GM12878 (cell line): ENCODE data around the gene GLMP. TPM values are rescaled to one million over a fixed set of nuclear protein-coding genes. Genes with fewer than 3 reads are reported as not detected.

Source experiments
- ATAC-seq: fragments of 200-7000 bp; cut with Tn5 transposase; 3 replicates; pipeline ENCODE4 v1.9.1; 2020; ENCODE audit warnings: mild to moderate bottlenecking, moderate library complexity
- BruUV-seq: library from RNA; stranded (reverse); fragments of 400-500 nt; replicated peaks from 2 replicates; lab custom pipeline; 2021; lab: Mats Ljungman, UMichigan
- CTCF ChIA-PET: fragments of 300-600 bp; sonication (Branson Sonifier 250); formaldehyde crosslinking; extraction: SDS; loops from one replicate; lab custom pipeline; 2021; ENCODE audit warnings: inconsistent platforms; lab: Yijun Ruan, JAX
- POLR2A ChIA-PET: fragments of 350-600 bp; formaldehyde crosslinking; extraction: SDS; loops from one replicate; lab custom pipeline; 2021; ENCODE audit warnings: inconsistent platforms; lab: Charles Lee
- RAD21 ChIA-PET: fragments of 300-600 bp; sonication (Branson Sonifier 250); formaldehyde crosslinking; loops from one replicate; lab custom pipeline; 2023; ENCODE audit warnings: antibody characterized with exemption; ENCODE audit not compliant: unreplicated experiment; lab: Charles Lee
- SMC1A ChIA-PET: fragments of 300-600 bp; sonication (Branson Sonifier 250); formaldehyde crosslinking; loops from one replicate; lab custom pipeline; 2023; ENCODE audit not compliant: unreplicated experiment, uncharacterized antibody; lab: Charles Lee
- DNase-seq: peaks from one replicate; pipeline ENCODE4 v3.0.0-alpha.2; 2011; ENCODE audit warnings: low read depth, low spot score
- FAIRE-seq: peaks from 3 replicates; lab custom pipeline; 2011; peaks lifted over from hg19 to GRCh38; lab: Jason Lieb, UNC
- H2AFZ ChIP-seq: 2 replicates; pipeline ENCODE4 v1.6.0; 2011; ENCODE audit warnings: low read depth, low read length, control low read depth; ENCODE audit not compliant: control insufficient read depth
- H3K27ac ChIP-seq: 2 replicates; pipeline ENCODE4 v1.5.1; 2011; ENCODE audit warnings: control low read depth; ENCODE audit not compliant: control insufficient read depth, insufficient read depth
- H3K27me3 ChIP-seq, 2 experiments: replicated peaks in 1 of 2; 2 replicates each; pipeline versions ENCODE4 v1.6.0 to v1.6.1; 2011; ENCODE audit warnings: low read length in 1 of 2; ENCODE audit not compliant: control insufficient read depth in 2 of 2, insufficient read depth in 2 of 2
- H3K36me3 ChIP-seq, 2 experiments: 2 replicates each; pipeline ENCODE4 v1.5.1; 2011; ENCODE audit warnings: low read length in 1 of 2; ENCODE audit not compliant: control insufficient read depth in 2 of 2, insufficient read depth in 2 of 2
- H3K4me1 ChIP-seq: 2 replicates; pipeline ENCODE4 v1.6.1; 2011; ENCODE audit warnings: mild to moderate bottlenecking, low read length, moderate library complexity, mixed read lengths; ENCODE audit not compliant: control insufficient read depth, insufficient read depth
- H3K4me2 ChIP-seq: 2 replicates; pipeline ENCODE4 v1.6.0; 2011; ENCODE audit warnings: control low read depth; ENCODE audit not compliant: control insufficient read depth, insufficient read depth
- H3K4me3 ChIP-seq: fragments of 200-600 bp; sonication (generic); 2 replicates; pipeline ENCODE4 v1.5.1; 2016
- H3K79me2 ChIP-seq: 2 replicates; pipeline ENCODE4 v1.6.0; 2011; ENCODE audit warnings: low read length; ENCODE audit not compliant: control insufficient read depth, insufficient read depth
- H3K9ac ChIP-seq: 2 replicates; pipeline ENCODE4 v1.8.0; 2011; ENCODE audit warnings: low read length, control low read depth, mixed read lengths; ENCODE audit not compliant: control insufficient read depth, insufficient read depth
- H3K9me3 ChIP-seq: replicated peaks from 3 replicates; pipeline ENCODE4 v1.5.1; 2011; ENCODE audit warnings: mild to moderate bottlenecking, low read length; ENCODE audit not compliant: control insufficient read depth, insufficient read depth
- H4K20me1 ChIP-seq: 2 replicates; pipeline ENCODE4 v1.6.0; 2011; ENCODE audit not compliant: control insufficient read depth, insufficient read depth
- BHLHE40 ChIP-seq, 2 experiments: fragments of 450-650 bp in 1 of 2; IDR thresholded peaks; 2 replicates each; pipeline ENCODE4 v1.6.1; 2011 to 2017; ENCODE audit warnings: low read depth in 2 of 2, borderline replicate concordance in 1 of 2, improper control_type of control experiment in 1 of 2, low read length in 1 of 2, mild to moderate bottlenecking in 1 of 2
- CHD2 ChIP-seq: IDR thresholded peaks from 2 replicates; pipeline ENCODE4 v1.6.1; 2011; ENCODE audit warnings: low read depth, low read length, improper control_type of control experiment, borderline replicate concordance
- IKZF2 ChIP-seq, 2 experiments: fragments of 450-650 bp; IDR thresholded peaks; 2 replicates each; pipeline ENCODE4 v1.6.1; 2017; ENCODE audit warnings: mild to moderate bottlenecking in 2 of 2, moderate library complexity in 2 of 2
- MEF2B ChIP-seq: fragments of 450-650 bp; IDR thresholded peaks from 2 replicates; pipeline ENCODE4 v1.6.1; 2018; ENCODE audit warnings: mild to moderate bottlenecking, moderate library complexity; ENCODE audit not compliant: partially characterized antibody, poor library complexity, severe bottlenecking
- NR2C1 ChIP-seq: fragments of 450-650 bp; IDR thresholded peaks from 2 replicates; pipeline ENCODE4 v1.6.1; 2017; ENCODE audit warnings: antibody characterized with exemption, mild to moderate bottlenecking, moderate library complexity
- RB1 ChIP-seq: fragments of 450-650 bp; formaldehyde crosslinking; IDR thresholded peaks from 2 replicates; pipeline ENCODE4 v1.6.1; 2017; ENCODE audit warnings: mild to moderate bottlenecking, borderline replicate concordance
- WGBS: methylation state at CpG from one replicate; pipeline ENCODE4 v1.1.6; 2016; ENCODE audit warnings: low lambda C conversion rate; ENCODE audit not compliant: insufficient replicate concordance, insufficient coverage; ENCODE audit errors: missing lambda C conversion rate; 5-methylcytosine and 5-hydroxymethylcytosine counted together
- in situ Hi-C: fragments of 300-500 bp; cut with MboI; formaldehyde crosslinking; loops from 9 replicates; pipeline ENCODE4 v1.14.3; 2018; ENCODE audit warnings: mixed read lengths
- intact Hi-C: fragments of 100-400 bp; cut with micrococcal nuclease; formaldehyde crosslinking; loops from one replicate; pipeline ENCODE4 v1.14.2; 2022; ENCODE audit not compliant: unreplicated experiment
- polyA plus RNA-seq, 11 experiments: library from polyadenylated mRNA; depleted of rRNA in 4 of 11; unstranded in 6 of 11; stranded (reverse) in 5 of 11; fragments of >200 nt; fragmentation: Nextera tagmentation in 4 of 11; fragmentation: Illumina TruSeq in 1 of 11; extraction: Ambion mirVana in 4 of 11; extraction: Trizol in 1 of 11; gene quantifications; 1 replicate in 1 of 11; 2 replicates in 10 of 11; pipeline versions ENCODE4 v1.2.1 to v1.2.3, GENCODE V29; 2011 to 2016; ENCODE audit warnings: inconsistent platforms in 2 of 11, missing spikeins in 2 of 11, low read depth in 1 of 11
- total RNA-seq, 4 experiments: library from RNA; depleted of rRNA in 3 of 4; stranded (reverse); fragments of >200 nt in 3 of 4; fragmentation: Illumina TruSeq in 1 of 4; extraction: Trizol in 1 of 4; gene quantifications; 2 replicates each; pipeline versions ENCODE4 v1.2.1 to v1.2.3, GENCODE V29; 2013 to 2021
- TF ChIP-seq, protein P1 (sequence below): fragments of 450-650 bp; conservative IDR thresholded peaks from 2 replicates; pipeline ENCODE4 v1.6.1; 2017; ENCODE audit warnings: mild to moderate bottlenecking, moderate library complexity

The GLMP gene
- total and polyA plus RNA-seq, 10 of the 15 experiments (the other 5 are each of a cell fraction or from before 2014, with no cell fraction given): 4.4 to 30.0 (median 19.5) TPM

DNA sequence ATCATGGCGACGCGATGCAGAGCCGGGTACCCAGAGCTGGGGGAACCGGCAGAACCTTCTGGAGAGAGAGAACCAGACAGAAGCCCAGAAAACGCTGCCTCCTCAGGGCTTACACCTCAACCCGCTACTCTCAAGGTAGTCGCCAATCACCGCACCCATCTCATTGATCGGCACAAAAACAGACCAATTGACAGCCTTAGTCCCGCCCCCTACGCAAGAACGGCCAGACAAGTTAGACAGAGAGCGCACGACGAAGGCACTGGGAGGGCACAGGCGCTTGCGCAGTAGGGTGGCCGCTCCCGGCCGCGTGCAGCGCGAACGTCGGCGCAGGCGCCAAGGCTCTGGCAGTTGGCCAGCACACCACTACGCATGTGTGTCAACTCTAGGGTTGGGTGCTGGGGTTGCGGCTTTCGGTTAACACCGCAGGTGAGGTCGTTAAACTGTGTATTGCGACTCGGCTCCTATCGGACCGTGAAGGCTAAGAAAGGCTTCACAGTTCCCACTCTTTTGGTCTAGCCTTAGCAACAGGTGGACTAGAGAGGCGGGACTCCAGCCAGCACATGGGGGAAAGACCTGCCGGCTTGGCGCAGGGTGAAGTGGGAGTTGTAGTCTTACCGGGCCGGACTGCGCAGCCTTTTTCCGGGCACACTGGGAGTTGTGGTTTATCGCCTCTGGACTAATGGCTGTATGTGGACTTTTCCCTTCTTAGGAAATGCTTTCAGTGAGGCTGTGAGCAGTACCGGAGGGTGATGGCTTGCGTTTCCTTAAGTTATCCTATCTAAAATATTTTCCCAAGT is 42.9 kb upstream of the GLMP start, which contains the start of the genes CCT3 and TSACC (continued):
- TF ChIP-seq CHD2 (peak; percentile 96), NR2C1 (peak; percentile 63), MEF2B (peak; percentile 35)

DNA sequence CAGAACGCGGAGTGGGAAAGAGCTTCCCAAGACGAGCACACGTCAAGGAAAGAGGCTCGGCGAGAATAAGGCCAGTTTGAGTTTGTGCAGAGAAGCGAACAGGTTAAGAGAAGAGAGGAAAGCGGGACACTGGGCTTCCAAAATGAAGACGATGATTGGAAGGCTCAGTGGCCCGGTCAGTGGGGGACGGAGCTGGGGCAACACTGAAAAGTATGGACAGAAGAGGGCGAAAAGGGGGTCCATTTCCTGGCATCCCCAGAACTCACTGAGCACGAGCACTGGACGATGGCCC is 42.4 kb upstream of the GLMP start:
- Histone ChIP-seq H3K4me3 (peak overlapping the region; percentile 96), H3K9me3 (no peaks in the 10 kb centered on the region), H2AFZ (peak overlapping the region; percentile 93), H3K9ac (peak overlapping the region; percentile 81), H3K4me1 (no peaks in the 10 kb centered on the region), H3K27ac (peak overlapping the region; percentile 76), H3K79me2 (peaks cover 38% of the 10 kb centered on the region), H3K4me2 (peak overlapping the region; percentile 94), H3K36me3 (peaks cover 0 to 21% of the 10 kb centered on the region in 2 experiments; a peak in 3 of 4 replicates), H3K27me3 (no peaks in the 10 kb centered on the region), H4K20me1 (no peaks in the 10 kb centered on the region)
- SMC1A ChIA-PET: interaction anchor here (0.6 to 1.0 kb wide), 3 partner anchors 12 to 291 kb away, joined by 3 to 4 read pairs (median 4); no protein-coding TSS in a partner anchor
- RAD21 ChIA-PET: interaction anchor here (0.5 to 1.0 kb wide), 3 partner anchors 55 to 719 kb away, joined by 3 to 5 read pairs (median 3); partner anchors contain the start of gene SMG5
- DNase-seq: no peak
- TF ChIP-seq IKZF2 (IDR thresholded peaks at IDR 0.05) (0 out of 4 replicates have a peak, but pooled peaks of 1 of the 2 experiments have one; percentile 1), RB1 (peak; percentile 46; the same call in 1 of the 2 replicates), BHLHE40 (IDR thresholded peaks at IDR 0.05; ENCODE audit: borderline replicate concordance in 1 of 2, low read depth in 2 of 2, low read length in 1 of 2) (no peak)
- TF ChIP-seq, protein P1, sequence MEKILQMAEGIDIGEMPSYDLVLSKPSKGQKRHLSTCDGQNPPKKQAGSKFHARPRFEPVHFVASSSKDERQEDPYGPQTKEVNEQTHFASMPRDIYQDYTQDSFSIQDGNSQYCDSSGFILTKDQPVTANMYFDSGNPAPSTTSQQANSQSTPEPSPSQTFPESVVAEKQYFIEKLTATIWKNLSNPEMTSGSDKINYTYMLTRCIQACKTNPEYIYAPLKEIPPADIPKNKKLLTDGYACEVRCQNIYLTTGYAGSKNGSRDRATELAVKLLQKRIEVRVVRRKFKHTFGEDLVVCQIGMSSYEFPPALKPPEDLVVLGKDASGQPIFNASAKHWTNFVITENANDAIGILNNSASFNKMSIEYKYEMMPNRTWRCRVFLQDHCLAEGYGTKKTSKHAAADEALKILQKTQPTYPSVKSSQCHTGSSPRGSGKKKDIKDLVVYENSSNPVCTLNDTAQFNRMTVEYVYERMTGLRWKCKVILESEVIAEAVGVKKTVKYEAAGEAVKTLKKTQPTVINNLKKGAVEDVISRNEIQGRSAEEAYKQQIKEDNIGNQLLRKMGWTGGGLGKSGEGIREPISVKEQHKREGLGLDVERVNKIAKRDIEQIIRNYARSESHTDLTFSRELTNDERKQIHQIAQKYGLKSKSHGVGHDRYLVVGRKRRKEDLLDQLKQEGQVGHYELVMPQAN: peak; percentile 71
- in situ Hi-C loops (no loop called here), intact Hi-C loops (no loop called here)
- no peak for FAIRE-seq
- WGBS: 2% methylated on average over 14 of the region's 14 CpGs
- no TSS peak for BruUV-seq
- POLR2A ChIA-PET: interaction anchor here (0.6 to 1.1 kb wide), 6 partner anchors 13 to 403 kb away, joined by 3 to 6 read pairs (median 3); partner anchors contain the start of genes MRPL24, PMF1 and SMG5
- no peak for ATAC-seq
- CTCF ChIA-PET: interaction anchor here (0.6 to 2.2 kb wide), 9 partner anchors 19 to 322 kb away, joined by 3 to 10 read pairs (median 4); partner anchors contain the start of gene SMG5
